Measurements from ENCODE around the gene NOC2L. TPM values are rescaled to one million over a fixed set of nuclear protein-coding genes. Genes with fewer than 3 reads are reported as not detected.

NOC2L gene
- total RNA-seq, 6 donors from 2014 or later, result 28.7 to 66.0 (median 51.0) TPM

DNA sequence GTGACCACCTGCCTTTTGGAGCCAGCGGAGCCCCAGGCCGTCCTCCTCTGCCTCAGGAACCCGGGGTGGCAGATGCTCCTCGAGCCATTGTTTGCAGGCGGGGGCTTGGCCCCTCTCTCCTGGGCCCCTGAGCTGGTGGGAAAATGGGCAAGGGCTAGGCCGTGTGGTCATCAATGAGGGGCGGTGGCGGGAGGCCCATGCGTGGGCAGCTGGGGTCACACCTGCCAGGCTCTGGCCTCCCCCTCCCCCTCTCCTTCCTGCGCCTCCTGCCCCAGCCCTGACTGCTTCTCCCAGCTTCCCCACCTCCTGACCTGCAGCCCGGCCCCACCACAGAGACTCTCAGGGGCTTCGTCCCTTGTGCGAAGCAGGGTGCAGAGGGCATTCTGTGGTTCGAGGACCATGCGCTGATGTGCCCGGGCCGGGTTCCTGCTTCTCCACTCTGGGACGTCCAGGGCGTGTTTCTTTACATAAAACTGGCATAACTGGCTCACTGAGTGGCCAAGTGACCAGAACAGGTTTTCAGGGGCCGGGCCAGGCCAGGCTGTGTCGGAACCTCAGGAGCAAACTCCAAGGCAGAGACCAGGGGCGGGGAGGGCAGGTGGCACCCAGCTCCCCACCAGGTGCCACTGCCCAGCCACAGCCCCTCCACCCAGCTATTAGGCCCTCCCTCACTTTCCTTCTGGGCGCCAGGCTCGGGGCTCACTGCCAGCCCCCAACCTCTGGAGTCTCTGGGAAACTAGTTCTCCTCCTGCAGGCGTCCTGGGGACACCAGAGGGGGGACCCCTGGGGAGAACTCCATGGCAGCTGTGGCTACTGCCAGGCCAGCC, 26.1 kb downstream of the NOC2L start:
- H3K27me3 ChIP-seq, result peaks cover 2 to 18% (median 14%) of the 10 kb centered on the region in 4 donors
- TF ChIP-seq POLR2A (IDR thresholded peaks at IDR 0.05) (peak in 1 of 4 donors; percentile 13), POLR2AphosphoS5 (IDR thresholded peaks at IDR 0.05) (no peak)
- H3K4me3 ChIP-seq, result no peak overlapping the region
- peaks cover 4 to 21% (median 16%) of the 10 kb centered on the region in 4 donors for H3K4me1 ChIP-seq
- H3K27ac ChIP-seq, result no peak overlapping the region
- no peaks in the 10 kb centered on the region for H3K36me3 ChIP-seq
- DNase-seq, result peak; percentile 66 to 89
- peak in 1 of 2 donors; percentile 85 for ATAC-seq (ENCODE audit: low FRiP score in 2 of 2)
- WGBS, 2 donors, result 58 to 61% methylated on average over 23 of the region's 25 CpGs
- H3K9me3 ChIP-seq, result no peaks in the 10 kb centered on the region

DNA sequence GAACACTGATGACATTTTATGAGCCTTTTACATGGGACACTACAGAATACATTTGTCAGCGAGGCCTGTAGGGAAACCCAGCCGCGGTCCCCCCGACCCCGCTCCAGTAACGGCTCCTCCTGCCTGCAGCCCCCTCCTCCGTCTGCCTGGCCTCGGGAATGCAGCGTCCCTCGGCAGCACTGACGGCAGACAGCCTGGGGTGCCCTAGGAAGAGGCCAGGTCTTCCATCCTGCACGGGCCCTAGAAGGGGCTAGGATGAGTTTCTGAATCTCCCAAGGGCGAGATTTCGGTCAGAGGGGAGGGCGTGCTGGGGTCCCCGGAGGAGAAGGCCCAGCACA, 26.9 kb downstream of the NOC2L start:
- Histone ChIP-seq H3K27ac (no peak overlapping the region), H3K4me1 (peaks cover 4 to 21% (median 16%) of the 10 kb centered on the region in 4 donors), H3K36me3 (no peaks in the 10 kb centered on the region), H3K27me3 (peaks cover 2 to 19% (median 15%) of the 10 kb centered on the region in 4 donors), H3K4me3 (no peak overlapping the region), H3K9me3 (no peaks in the 10 kb centered on the region)
- ATAC-seq (ENCODE audit: low FRiP score in 2 of 2), result no peak
- WGBS, 2 donors, result 64 to 70% methylated on average over 11 to 16 of the region's 16 CpGs
- DNase-seq, result peak in 1 of 2 donors; percentile 65
- TF ChIP-seq POLR2AphosphoS5 (IDR thresholded peaks at IDR 0.05) (no peak), POLR2A (IDR thresholded peaks at IDR 0.05) (no peak), EP300 (IDR thresholded peaks at IDR 0.05) (no peak), CTCF (IDR thresholded peaks at IDR 0.05) (no peak)

DNA sequence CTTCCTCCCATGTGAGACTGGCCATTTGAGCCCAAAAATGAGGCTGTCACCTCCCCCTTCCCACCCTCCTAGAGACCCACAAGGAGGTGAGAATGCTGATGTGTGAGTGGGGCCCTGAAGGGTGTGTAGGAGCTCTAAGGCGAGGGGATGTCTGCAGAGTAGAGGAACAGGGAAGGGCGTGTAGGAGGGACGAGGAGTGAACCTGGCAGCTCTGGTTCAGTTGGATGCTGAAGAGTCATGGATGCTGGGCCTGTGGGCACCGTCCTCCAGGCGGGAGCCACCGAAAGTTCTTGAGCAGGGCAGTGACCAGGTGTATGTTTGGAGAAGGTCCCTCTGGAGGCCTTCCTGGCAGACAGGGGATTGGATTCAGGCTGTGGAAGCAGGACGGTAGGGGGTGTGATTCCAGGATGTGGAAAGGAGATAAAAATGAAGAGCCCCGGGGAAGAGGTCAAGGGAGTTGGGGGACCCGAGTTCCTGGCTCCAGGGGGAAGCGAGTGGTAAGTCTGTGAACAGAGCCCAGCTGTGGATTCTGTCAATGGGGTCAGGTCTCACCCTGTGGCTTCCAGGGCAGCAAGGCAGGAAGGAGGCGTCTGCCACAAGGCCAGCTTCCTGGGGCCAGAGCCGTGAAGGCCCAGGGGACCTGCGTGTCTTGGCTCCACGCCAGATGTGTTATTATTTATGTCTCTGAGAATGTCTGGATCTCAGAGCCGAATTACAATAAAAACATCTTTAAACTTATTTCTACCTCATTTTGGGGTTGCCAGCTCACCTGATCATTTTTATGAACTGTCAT, 27.5 kb downstream of the NOC2L start:
- Histone ChIP-seq H3K36me3 (no peaks in the 10 kb centered on the region), H3K9me3 (no peaks in the 10 kb centered on the region), H3K4me1 (peaks cover 4 to 21% (median 16%) of the 10 kb centered on the region in 4 donors), H3K27ac (no peak overlapping the region), H3K27me3 (peaks cover 3 to 25% (median 16%) of the 10 kb centered on the region in 4 donors), H3K4me3 (no peak overlapping the region)
- ATAC-seq (ENCODE audit: low FRiP score in 2 of 2), result no peak
- 55 to 56% methylated on average over 15 of the region's 15 CpGs for WGBS, 2 donors
- DNase-seq, result peak in 1 of 2 donors; percentile 1
- no peak for TF ChIP-seq CTCF (IDR thresholded peaks at IDR 0.05)
- no peak for TF ChIP-seq EP300 (IDR thresholded peaks at IDR 0.05)
- TF ChIP-seq POLR2A (IDR thresholded peaks at IDR 0.05), result no peak
- TF ChIP-seq POLR2AphosphoS5 (IDR thresholded peaks at IDR 0.05), result no peak

GRCh38 chr1:930633-931138, 28.4 kb downstream of the NOC2L start:
- WGBS, 2 donors, result 76% methylated on average over 17 of the region's 18 CpGs; no CpG with 5 or more reads in 1 of the 2 donors
- no peak overlapping the region for H3K27ac ChIP-seq
- peaks cover 5 to 18% (median 14%) of the 10 kb centered on the region in 4 donors for H3K4me1 ChIP-seq
- no peak overlapping the region for H3K4me3 ChIP-seq
- ATAC-seq (ENCODE audit: low FRiP score in 2 of 2), result no peak
- no peaks in the 10 kb centered on the region for H3K9me3 ChIP-seq
- H3K36me3 ChIP-seq, result no peaks in the 10 kb centered on the region
- peaks cover 2 to 23% (median 16%) of the 10 kb centered on the region in 4 donors for H3K27me3 ChIP-seq
- no peak for TF ChIP-seq EP300 (IDR thresholded peaks at IDR 0.05)
- no peak for TF ChIP-seq POLR2A (IDR thresholded peaks at IDR 0.05)
- TF ChIP-seq CTCF (IDR thresholded peaks at IDR 0.05), result no peak
- no peak for TF ChIP-seq POLR2AphosphoS5 (IDR thresholded peaks at IDR 0.05)
- peak in 1 of 2 donors; percentile 69 for DNase-seq
